Vagina (tissue), 2 donors: ENCODE results near the gene SIGLEC12. TPM values are rescaled to one million over a fixed set of nuclear protein-coding genes. Genes with fewer than 3 reads are reported as not detected.
"Not testable (repeated sequence)": the region's sequence is repeated elsewhere in the genome, so short reads cannot be mapped to it uniquely, and the experiment has no call there.

ENCODE experiments used
- DNase-seq, 2 donors: peaks; one replicate each; pipeline ENCODE4 v3.0.0-alpha.2; 2017; ENCODE audit errors: extremely low spot score in 2 of 2
- H3K27ac ChIP-seq: fragments of 200-600 bp; sonication (generic); one replicate; pipeline ENCODE4 v1.5.1; 2019
- H3K27me3 ChIP-seq: fragments of 200-600 bp; sonication (generic); one replicate; pipeline ENCODE4 v1.5.1; 2019
- H3K36me3 ChIP-seq, 2 donors: fragments of 200-600 bp; sonication (generic); one replicate each; pipeline ENCODE4 v1.5.1; 2017 to 2019
- H3K4me1 ChIP-seq: fragments of 200-600 bp; sonication (generic); one replicate; pipeline ENCODE4 v1.5.1; 2019
- H3K4me3 ChIP-seq, 2 donors: fragments of 200-600 bp; sonication (generic); 1 replicate in 1 of 2; 2 replicates in 1 of 2; pipeline ENCODE4 v1.5.1; 2016 to 2019
- H3K9me3 ChIP-seq: fragments of 200-600 bp; sonication (generic); one replicate; pipeline ENCODE4 v1.5.1; 2019
- POLR2A ChIP-seq, 2 donors: fragments of 450-650 bp; IDR thresholded peaks; one replicate each; pipeline ENCODE4 v1.6.1; 2017; ENCODE audit warnings: antibody characterized with exemption in 2 of 2, mild to moderate bottlenecking in 2 of 2, moderate library complexity in 2 of 2
- POLR2AphosphoS5 ChIP-seq, 2 donors: sonication (generic); formaldehyde crosslinking; IDR thresholded peaks; one replicate each; pipeline ENCODE4 v1.9.0; 2017; ENCODE audit warnings: antibody characterized with exemption in 2 of 2, mild to moderate bottlenecking in 2 of 2, low read depth in 1 of 2; ENCODE audit not compliant: insufficient read depth in 1 of 2
- intact Hi-C: fragments of 100-400 bp; cut with DNase I; formaldehyde crosslinking; loops from one replicate; pipeline ENCODE4 v1.15.1; 2023
- total RNA-seq: library from RNA; depleted of rRNA; stranded (reverse); fragments of >200 nt; gene quantifications from one replicate; pipeline ENCODE4 v1.2.3, GENCODE V29; 2016
- TF ChIP-seq, protein P1 (sequence below), 3 experiments: fragments of 450-650 bp in 2 of 3; fragments of 200-600 bp in 1 of 3; sonication (generic) in 1 of 3; IDR thresholded peaks; one replicate each; pipeline ENCODE4 v1.5.1; 2017 to 2019; ENCODE audit warnings: antibody characterized with exemption in 3 of 3, mild to moderate bottlenecking in 2 of 3, moderate library complexity in 2 of 3

Gene SIGLEC12
- total RNA-seq, 1 donor from 2014 or later: not detected

DNA sequence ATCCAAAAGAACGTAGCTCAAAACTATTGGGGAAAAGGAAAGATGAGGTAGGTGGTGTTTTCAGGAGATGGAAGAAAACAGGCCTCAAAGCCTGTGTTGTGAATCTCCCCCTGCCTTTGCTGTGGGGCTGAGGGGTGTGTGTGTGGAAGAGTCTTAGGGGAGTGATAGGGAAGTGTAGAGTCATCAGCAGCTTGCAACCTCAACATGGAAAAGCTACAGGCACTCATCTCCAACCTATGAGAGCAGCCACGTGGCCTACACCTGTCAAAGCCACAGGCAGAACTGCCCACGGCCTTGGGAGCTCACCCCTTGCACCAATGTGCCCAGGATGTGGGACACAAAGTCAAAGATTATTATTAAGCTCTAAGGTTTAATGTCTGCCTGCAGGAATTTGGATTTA is 4.3 kb upstream of the SIGLEC12 start:
- TF ChIP-seq POLR2A (IDR thresholded peaks at IDR 0.05) (no peak), POLR2AphosphoS5 (IDR thresholded peaks at IDR 0.05; ENCODE audit: insufficient read depth in 1 of 2, low read depth in 1 of 2) (no peak)
- TF ChIP-seq, protein P1, sequence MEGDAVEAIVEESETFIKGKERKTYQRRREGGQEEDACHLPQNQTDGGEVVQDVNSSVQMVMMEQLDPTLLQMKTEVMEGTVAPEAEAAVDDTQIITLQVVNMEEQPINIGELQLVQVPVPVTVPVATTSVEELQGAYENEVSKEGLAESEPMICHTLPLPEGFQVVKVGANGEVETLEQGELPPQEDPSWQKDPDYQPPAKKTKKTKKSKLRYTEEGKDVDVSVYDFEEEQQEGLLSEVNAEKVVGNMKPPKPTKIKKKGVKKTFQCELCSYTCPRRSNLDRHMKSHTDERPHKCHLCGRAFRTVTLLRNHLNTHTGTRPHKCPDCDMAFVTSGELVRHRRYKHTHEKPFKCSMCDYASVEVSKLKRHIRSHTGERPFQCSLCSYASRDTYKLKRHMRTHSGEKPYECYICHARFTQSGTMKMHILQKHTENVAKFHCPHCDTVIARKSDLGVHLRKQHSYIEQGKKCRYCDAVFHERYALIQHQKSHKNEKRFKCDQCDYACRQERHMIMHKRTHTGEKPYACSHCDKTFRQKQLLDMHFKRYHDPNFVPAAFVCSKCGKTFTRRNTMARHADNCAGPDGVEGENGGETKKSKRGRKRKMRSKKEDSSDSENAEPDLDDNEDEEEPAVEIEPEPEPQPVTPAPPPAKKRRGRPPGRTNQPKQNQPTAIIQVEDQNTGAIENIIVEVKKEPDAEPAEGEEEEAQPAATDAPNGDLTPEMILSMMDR (IDR thresholded peaks at IDR 0.05): no peak
- H3K4me3 ChIP-seq: no peak overlapping the region
- no peaks in the 10 kb centered on the region for H3K9me3 ChIP-seq
- no peaks in the 10 kb centered on the region for H3K36me3 ChIP-seq
- H3K27me3 ChIP-seq: no peaks in the 10 kb centered on the region
- no peaks in the 10 kb centered on the region for H3K4me1 ChIP-seq
- intact Hi-C loops: no loop called here
- H3K27ac ChIP-seq: no peak overlapping the region
- DNase-seq: no peak

DNA sequence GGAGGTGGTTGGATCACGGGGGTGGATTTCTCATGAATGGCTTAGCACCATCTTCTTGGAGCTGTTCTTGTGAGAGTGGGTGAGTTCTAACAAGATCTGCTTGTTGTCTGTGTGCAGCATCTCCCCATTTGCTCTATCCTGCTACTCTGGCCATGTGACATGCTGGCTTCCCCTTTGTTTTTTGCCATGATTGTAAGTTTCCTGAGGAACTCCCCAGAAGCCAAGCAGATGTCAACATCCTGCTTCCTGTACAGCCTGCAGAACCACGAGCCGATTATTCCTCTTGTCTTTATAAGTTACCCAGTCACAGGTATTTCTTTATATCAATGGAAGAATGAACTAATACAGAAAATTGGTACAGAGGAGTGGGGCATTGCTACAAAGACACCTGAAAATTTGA is 2.3 kb upstream of the SIGLEC12 start:
- intact Hi-C loops: no loop called here
- H3K27me3 ChIP-seq: no peaks in the 10 kb centered on the region
- no peak for TF ChIP-seq POLR2AphosphoS5 (IDR thresholded peaks at IDR 0.05; ENCODE audit: insufficient read depth in 1 of 2, low read depth in 1 of 2)
- no peak for TF ChIP-seq POLR2A (IDR thresholded peaks at IDR 0.05)
- TF ChIP-seq, protein P1 (IDR thresholded peaks at IDR 0.05): no peak

DNA sequence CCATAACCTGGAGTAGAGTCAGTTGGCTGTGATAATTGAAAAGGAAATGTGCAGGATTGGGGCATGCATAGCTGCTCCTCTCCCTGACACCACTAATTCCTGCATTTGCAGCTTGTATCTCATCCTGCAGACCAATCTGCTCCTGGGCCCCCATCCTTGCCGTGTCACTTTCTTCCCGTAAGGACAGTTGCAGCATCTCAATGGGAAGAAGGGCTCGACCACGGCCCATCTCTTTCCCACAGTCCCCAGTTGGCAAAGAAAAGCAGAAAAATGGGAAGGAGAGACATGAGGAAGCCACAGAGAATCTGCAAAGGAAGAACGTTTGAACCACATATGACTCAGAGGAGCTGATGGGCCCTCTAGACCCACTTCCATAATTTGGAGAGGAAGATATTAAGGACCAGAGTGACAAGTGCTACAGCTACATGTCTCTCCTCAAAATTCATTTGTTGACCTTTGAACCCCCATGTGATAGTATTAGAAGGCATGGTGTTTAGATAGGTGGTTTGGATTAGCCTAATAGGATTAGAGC is 1.8 kb upstream of the SIGLEC12 start:
- H3K36me3 ChIP-seq: no peaks in the 10 kb centered on the region
- H3K4me3 ChIP-seq: no peak overlapping the region
- no peaks in the 10 kb centered on the region for H3K9me3 ChIP-seq
- no peaks in the 10 kb centered on the region for H3K27me3 ChIP-seq
- no peak overlapping the region for H3K27ac ChIP-seq
- intact Hi-C loops: no loop called here
- no peak for DNase-seq
- TF ChIP-seq POLR2A (IDR thresholded peaks at IDR 0.05): no peak
- TF ChIP-seq POLR2AphosphoS5 (IDR thresholded peaks at IDR 0.05; ENCODE audit: insufficient read depth in 1 of 2, low read depth in 1 of 2): no peak
- TF ChIP-seq, protein P1 (IDR thresholded peaks at IDR 0.05): no peak
- H3K4me1 ChIP-seq: no peaks in the 10 kb centered on the region

More for the DNA sequence above, 2.3 kb upstream of the SIGLEC12 start:
- DNase-seq: no peak
- H3K27ac ChIP-seq: no peak overlapping the region
- H3K4me3 ChIP-seq: no peak overlapping the region
- H3K4me1 ChIP-seq: no peaks in the 10 kb centered on the region
- H3K36me3 ChIP-seq: no peaks in the 10 kb centered on the region
- no peaks in the 10 kb centered on the region for H3K9me3 ChIP-seq

DNA sequence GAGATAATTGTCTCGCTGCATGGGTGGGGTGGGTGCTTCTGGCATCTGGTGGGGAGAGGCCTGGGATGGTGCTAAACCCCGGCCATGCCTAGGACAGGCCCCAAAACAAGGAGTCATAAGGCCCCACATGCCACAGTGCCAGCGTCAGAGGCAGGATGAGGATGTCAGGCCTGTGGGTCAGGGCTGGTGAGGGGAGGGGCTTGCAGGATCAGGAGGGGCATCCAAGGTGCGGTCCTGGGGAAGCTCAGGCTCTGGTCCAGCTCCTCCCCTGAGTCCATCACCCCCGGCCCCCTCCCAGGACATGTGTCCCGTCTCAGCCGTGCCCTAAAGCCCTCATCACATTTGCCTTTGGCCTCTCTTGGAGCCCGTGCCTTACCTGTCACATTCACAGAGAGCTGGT is 669 bp downstream of the SIGLEC12 start:
- H3K27me3 ChIP-seq, H3K27ac ChIP-seq, H3K4me1 ChIP-seq, H3K36me3 ChIP-seq, H3K9me3 ChIP-seq, intact Hi-C loops, H3K4me3 ChIP-seq, DNase-seq: not testable (repeated sequence)

DNA sequence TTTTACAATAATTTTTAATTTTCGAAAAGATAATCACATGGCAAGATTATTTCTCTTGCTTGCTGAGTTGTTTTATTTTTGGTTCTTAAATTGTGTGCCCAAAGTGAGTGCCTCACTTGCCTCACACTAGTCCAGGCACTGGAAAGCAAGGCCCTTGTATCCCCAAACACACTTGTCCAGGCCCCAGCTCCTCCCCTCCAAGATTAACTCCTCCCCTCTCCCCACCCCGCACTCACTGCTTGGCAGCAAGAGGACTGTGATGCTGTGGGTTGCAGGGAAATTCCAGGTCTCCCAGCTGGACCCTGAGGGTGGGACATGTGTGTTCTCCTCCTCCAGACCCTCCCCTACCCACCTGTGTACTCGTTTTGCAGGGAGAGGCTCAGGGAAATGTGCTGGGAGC is 3.9 kb downstream of the SIGLEC12 start:
- Histone ChIP-seq H3K27me3 (no peaks in the 10 kb centered on the region), H3K9me3 (no peaks in the 10 kb centered on the region), H3K36me3 (no peaks in the 10 kb centered on the region), H3K4me3 (no peak overlapping the region), H3K27ac (no peak overlapping the region), H3K4me1 (no peaks in the 10 kb centered on the region)
- intact Hi-C loops: no loop called here
- TF ChIP-seq, protein P1 (IDR thresholded peaks at IDR 0.05): no peak
- TF ChIP-seq POLR2A (IDR thresholded peaks at IDR 0.05) (no peak), POLR2AphosphoS5 (IDR thresholded peaks at IDR 0.05; ENCODE audit: insufficient read depth in 1 of 2, low read depth in 1 of 2) (no peak)
- no peak for DNase-seq
